ENCODE data around the gene WDR70.

The WDR70 gene

GRCh38 chr5:37730896-37731455 lies 351.9 kb downstream of the WDR70 start:
- no peak for DNase-seq

- no peak for DNase-seq
These were observed 355.0 kb downstream of the WDR70 start for GRCh38 chr5:37734114-37734513.

GRCh38 chr5:37735649-37736347 lies 356.7 kb downstream of the WDR70 start:
- DNase-seq, result no peak

GRCh38 chr5:37736397-37736796 lies 357.3 kb downstream of the WDR70 start:
- DNase-seq, result no peak

GRCh38 chr5:37737326-37738056 lies 358.4 kb downstream of the WDR70 start:
- no peak for DNase-seq

GRCh38 chr5:37738057-37738691 lies 359.1 kb downstream of the WDR70 start:
- no peak for DNase-seq

GRCh38 chr5:37738865-37739488 lies 359.9 kb downstream of the WDR70 start:
- no peak for DNase-seq

GRCh38 chr5:37739817-37740261 lies 360.7 kb downstream of the WDR70 start:
- DNase-seq, result no peak

- DNase-seq, result no peak
These were observed 361.4 kb downstream of the WDR70 start for GRCh38 chr5:37740331-37741066.

- DNase-seq, result no peak
These were observed 363.0 kb downstream of the WDR70 start for GRCh38 chr5:37742111-37742510.

GRCh38 chr5:37751227-37751626 lies 372.1 kb downstream of the WDR70 start:
- DNase-seq, result no peak

- DNase-seq, result no peak
These were observed 375.9 kb downstream of the WDR70 start for GRCh38 chr5:37754976-37755375.

- DNase-seq, result no peak
These were observed 376.5 kb downstream of the WDR70 start for GRCh38 chr5:37755581-37755980.

GRCh38 chr5:37756248-37756647 lies 377.1 kb downstream of the WDR70 start:
- DNase-seq, result no peak

- no peak for DNase-seq
These were observed 379.0 kb downstream of the WDR70 start for GRCh38 chr5:37757980-37758582.

- DNase-seq, result no peak
These were observed 388.1 kb downstream of the WDR70 start for GRCh38 chr5:37767251-37767650.

- DNase-seq, result no peak
These were observed 388.8 kb downstream of the WDR70 start for GRCh38 chr5:37767961-37768360.

- DNase-seq, result no peak
These were observed 389.3 kb downstream of the WDR70 start for GRCh38 chr5:37768371-37768770.

GRCh38 chr5:37769108-37769507 lies 390.0 kb downstream of the WDR70 start:
- no peak for DNase-seq

GRCh38 chr5:37769840-37770239 lies 390.7 kb downstream of the WDR70 start:
- DNase-seq, result no peak

GRCh38 chr5:37770786-37771185 lies 391.7 kb downstream of the WDR70 start:
- no peak for DNase-seq

GRCh38 chr5:37771203-37771611 lies 392.1 kb downstream of the WDR70 start:
- no peak for DNase-seq
